Suppressor macrophage treated with lipopolysaccharide for 1 hour (primary cell): ENCODE measurements around the gene MAP1LC3B.

Experiments used
- DNase-seq, 3 donors: peaks; one replicate each; pipeline ENCODE4 v3.0.0-alpha.2; 2020 to 2022

Gene MAP1LC3B

GRCh38 chr16:87391950-87392820 lies at the start of gene MAP1LC3B:
MAP1LC3B (plus strand) TSS chr16:87392336; CDS start chr16:87392428, 92 bp downstream.
- peak; percentile 97 to 99 (median 99) for DNase-seq

- no peak for DNase-seq
These were observed 49.6 kb upstream of the MAP1LC3B start for GRCh38 chr16:87342504-87342903.

DNA sequence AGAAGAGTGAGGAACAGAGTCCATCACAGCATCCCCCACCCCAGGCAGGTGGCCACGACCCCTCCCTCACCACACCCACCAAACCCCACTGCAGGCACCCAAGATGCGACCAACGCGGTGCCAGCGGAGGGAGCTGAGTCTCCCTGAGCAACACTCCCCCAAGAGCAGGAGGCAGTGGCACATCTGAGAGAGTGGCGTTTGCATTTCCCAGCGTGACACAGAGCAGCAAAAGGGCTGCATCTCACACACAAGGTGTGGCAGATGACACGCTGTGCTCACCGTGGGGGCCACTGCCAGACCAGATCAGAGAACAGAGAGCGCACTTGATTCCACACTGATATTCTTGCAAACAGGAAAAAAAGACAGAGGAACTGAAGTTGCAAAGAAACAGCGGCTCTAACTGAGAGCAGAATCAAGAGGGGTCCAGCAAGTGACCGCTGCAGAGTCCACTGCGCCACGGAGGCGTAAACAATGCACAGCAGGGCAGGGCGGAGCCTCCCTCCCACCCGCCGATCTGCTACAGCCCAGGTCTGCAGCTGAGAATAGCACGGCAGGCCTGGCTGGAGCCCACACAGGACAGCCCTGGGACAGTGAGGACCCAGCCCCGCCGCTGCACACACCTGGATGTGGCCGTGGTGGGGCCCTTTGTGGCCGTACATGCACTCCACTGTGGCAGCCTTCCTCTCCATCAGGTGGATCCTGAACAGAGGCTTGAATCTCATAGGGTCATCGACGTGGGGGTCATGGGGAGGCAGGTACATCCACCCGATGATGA lies 49.0 kb upstream of the MAP1LC3B start:
- DNase-seq: no peak

- no peak for DNase-seq
These were observed 48.4 kb upstream of the MAP1LC3B start for GRCh38 chr16:87343753-87344050.

DNA sequence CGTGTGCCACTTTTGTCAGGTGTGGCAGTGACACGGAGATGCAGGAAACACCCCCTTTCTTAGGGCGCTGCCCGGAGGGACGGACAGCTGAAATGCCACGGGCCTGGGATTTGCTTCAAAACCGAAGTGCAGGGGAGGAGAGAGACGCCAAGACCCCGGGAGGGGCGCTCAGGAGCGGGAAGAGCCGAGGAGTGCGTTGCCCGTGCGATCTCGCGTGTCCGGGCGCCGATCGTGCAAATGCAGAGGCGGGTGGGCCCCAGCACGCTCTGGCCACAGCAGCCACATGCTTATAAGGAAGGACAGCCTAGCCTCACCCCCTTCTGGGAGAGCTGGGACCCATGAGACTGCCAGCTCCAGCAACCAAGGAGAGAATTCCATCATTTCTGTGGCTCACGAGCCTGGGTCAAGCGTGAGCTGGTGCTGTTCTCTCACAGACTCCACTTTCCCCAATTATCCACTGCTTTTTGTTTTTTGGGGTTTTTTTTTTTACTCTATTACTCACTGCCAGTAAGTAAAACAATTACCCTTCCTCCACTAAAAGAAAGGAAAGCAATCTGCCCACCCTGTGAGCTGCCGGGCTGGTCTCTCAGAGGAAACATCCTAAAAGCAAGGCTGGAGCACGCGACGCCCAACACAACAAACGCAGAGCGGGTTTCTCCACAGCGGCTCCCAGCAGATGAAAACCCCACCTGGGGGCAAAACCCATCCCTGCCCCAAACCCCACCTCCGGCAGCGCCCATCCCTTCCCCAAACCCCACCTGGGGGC lies 47.8 kb upstream of the MAP1LC3B start:
- no peak for DNase-seq

DNA sequence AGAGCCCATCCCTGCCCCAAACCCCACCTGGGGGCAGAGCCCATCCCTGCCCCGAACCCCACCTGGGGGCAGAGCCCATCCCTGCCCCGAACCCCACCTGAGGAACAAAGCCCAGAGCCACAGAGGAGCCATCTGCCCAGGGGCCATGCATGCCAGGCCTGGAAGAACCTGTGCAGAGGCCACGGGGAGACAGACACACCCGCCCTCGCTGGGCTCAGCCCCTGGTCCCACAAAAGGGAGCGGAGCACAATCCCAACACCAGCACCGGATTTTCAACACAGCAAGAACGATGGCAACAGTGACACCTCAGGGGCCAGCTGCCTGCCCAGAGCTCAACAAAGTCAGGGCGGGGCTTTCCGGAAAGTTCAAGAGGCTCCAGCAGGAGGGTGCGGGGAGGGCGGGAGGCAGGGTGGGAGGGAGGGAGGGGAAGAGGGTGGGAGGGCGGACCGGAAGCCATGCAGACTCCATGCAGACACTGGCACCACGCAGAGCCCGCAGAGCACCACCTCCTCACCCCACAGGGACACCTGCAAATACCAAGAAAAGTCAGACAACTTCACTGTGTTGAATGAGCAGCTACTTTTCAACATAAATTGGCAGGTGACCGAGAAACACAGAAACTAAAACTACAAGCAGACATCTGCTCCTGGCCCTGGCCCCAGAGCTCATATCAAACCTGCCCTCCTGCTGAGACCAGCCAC lies 47.1 kb upstream of the MAP1LC3B start:
- DNase-seq: no peak

GRCh38 chr16:87345726-87346424 lies 46.3 kb upstream of the MAP1LC3B start:
- no peak for DNase-seq

GRCh38 chr16:87346517-87347060 lies 45.5 kb upstream of the MAP1LC3B start:
- DNase-seq: no peak

- DNase-seq: no peak
These were observed 44.1 kb upstream of the MAP1LC3B start for GRCh38 chr16:87347932-87348615.

DNA sequence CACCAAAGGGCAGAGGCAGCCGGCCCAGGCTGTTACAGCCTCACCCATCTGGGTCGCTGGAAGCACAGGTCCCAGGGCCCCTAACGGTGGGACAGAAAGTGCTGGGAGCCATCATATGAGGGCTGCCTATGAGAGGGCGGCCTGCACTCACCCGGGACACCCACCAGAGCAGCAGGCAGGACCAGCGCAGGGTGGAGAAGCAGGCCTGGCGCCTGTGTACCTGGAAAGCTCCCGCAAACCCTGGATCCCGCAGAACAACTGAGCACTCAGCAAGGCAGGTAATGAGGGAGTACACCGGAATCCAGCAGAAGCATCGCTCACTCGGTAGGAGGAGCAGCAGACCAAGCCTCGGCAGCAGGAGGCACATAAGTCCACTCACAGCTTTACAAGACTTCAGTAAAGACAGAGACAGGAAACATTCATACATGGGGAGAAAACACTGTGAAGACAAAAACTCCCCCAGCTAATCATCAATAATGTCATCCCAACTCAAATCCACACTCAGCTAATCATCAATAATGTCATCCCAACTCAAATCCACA lies 43.4 kb upstream of the MAP1LC3B start:
- no peak for DNase-seq

DNA sequence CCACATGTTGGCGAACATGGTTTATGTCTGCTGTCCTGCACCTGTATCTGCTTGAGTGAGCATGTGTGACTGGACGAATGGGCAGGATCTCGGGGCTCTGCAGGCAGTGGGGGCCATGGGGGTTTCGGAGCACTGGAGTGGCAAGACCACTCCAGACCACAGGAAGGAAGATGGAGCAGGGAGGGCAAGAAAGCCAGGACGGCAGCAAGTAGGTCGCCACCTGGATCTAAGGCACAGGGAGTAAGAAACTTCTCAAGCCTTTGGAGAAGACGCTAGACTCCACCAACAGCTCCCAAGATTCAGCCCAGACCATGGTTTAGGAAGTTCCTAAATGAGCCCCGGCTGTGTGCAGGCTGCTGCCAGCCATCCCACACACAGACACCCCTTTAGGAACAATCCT lies 42.1 kb upstream of the MAP1LC3B start:
- no peak for DNase-seq

DNA sequence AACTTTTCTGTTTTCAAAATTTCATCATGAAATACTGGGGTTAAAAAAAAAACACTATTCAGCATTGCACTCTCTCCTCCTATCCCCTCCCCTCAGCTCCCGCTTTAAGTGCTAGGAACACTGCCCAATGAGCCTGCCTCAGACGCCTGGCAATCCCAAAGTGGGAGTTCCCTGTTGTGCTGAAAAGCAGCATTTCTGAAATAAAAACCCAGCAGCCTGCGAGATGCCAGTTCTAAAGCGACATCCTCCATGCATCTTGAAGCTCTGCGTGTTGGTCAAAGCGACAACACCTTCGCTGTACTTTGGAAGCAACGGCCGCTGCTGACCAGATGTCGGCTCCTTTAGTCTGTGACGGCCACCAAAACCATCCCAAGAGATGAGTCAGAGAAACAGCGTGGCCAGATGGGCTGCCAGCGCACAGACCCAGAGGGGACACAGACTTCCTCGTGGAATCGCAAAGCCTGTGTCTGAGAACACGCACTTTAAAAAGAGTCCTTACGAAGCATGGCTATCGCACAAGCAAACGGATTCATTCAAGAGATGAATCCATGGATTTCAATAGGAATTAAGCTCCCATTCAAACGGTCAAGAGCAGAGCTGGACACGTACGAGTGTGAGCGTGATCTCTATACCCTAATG lies 41.3 kb upstream of the MAP1LC3B start:
- DNase-seq: no peak

DNA sequence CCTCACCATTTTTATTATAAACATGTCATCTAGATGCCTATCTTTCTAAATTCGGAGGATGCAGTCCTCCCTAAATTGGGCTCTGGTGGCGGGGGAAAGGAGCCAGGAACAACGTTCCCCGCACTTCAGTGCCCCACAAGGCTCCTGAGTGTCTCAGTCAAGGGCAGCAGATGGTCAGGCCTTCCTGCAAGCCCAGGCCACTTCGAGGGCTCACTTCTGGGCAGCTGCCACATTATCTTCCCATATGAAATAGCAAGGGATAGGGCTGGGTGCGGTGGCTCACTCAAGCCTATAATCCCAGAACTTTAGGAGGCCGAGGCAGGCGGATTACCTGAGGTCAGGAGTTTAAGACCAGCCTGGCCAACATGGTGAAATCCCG lies 40.8 kb upstream of the MAP1LC3B start:
- DNase-seq: no peak

GRCh38 chr16:87352818-87353217 lies 39.3 kb upstream of the MAP1LC3B start:
- no peak for DNase-seq

DNA sequence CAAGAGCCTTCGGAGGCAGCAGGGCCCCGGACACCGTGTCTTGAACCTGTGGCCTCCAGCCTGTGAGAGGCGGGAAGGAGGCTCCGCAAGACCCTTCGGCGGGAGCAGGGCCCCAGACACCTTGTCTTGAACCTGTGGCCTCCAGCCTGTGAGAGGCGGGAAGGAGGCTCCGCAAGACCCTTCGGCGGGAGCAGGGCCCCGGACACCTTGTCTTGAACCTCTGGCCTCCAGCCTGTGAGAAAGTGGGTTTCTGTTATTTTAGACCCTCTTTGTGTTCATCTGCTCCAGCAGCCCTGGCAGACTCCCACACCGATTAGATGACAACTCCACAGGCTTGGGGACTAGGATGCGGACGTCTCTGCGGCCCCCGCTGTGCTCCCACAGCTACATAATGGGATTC lies 38.5 kb upstream of the MAP1LC3B start:
- DNase-seq: no peak

- no peak for DNase-seq
These were observed 35.7 kb upstream of the MAP1LC3B start for GRCh38 chr16:87356491-87356853.

DNA sequence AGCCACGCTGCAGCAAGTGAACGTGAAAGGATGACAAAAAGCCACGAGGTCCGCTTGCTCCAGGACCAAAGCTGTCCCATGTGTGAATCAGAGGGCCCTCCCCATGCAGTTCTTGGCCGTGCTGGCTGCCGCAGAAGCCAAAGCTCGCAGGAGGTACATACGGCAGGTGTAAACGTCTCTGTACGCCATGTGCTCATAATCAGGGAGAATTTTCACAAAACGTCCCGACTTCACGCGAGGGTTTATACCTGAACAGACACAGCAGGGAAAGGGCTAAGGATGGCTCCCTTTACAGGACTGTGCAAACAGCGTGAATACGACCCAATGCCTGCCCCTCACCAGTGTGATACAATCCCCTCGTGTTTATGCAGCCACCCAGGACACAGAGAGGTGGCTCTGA lies 33.9 kb upstream of the MAP1LC3B start:
- no peak for DNase-seq

- no peak for DNase-seq
These were observed 33.4 kb upstream of the MAP1LC3B start for GRCh38 chr16:87358696-87359095.

- DNase-seq: no peak
These were observed 33.0 kb upstream of the MAP1LC3B start for GRCh38 chr16:87359121-87359520.

DNA sequence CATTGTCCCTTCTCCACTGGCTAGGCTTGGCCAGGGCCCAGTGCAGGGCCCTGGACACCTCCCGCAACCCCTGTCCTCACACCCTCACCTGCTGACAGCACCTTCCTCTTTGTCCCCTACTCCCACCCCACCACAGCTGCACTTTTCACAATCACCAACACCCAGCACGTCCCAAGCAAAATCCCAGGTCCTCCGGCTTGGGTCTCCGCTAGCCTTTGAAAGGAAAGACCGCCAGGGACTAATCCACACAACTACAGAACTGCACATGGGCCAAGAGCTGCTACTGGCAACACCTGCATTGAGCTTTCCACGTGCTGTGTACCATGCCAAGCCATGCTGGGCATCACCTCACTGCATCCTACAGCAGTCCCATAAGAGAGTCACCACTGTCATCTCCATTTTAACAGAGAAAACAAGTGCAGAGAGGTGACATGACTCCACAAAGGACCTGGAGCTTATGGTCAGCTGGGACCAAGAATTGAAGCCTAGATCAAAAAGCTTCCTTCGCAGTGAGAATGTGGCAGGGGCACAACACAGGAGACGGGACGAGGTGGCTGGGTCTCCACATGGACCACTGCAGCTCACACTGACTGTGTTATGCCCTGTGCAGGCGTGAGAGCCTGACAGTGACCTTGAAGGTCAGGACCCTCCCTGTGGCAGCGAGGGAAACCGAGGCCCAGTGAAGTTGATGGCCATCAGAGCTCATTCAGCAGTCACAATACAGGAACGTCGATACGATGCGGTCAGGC lies 31.1 kb upstream of the MAP1LC3B start:
- DNase-seq: no peak
